GM19438 (cell line): ENCODE data around the gene CBR3.
A peak's percentile ranks its signal among the peaks of the same experiment; 100 is the strongest.

Experiments
- ATAC-seq: cut with Tn5 transposase; IDR thresholded peaks from one replicate; pipeline ENCODE4 v1.9.1; 2021; ENCODE audit warnings: low read depth; ENCODE audit not compliant: unreplicated experiment

Gene CBR3

GRCh38 chr21:36149788-36150711 is 15.2 kb downstream of the CBR3 start:
- ATAC-seq: peak; percentile 79

GRCh38 chr21:36155603-36156338 is 20.9 kb downstream of the CBR3 start:
- peak; percentile 4 for ATAC-seq

GRCh38 chr21:36156339-36156814 is 21.5 kb downstream of the CBR3 start:
- peak; percentile 89 for ATAC-seq

- peak; percentile 16 for ATAC-seq
Measured at GRCh38 chr21:36156815-36157670, 22.2 kb downstream of the CBR3 start, which contains the start of gene DOP1B. Gene DOP1B (plus strand): TSS chr21:36156824. CDS start chr21:36164734, 7,910 bp downstream.

GRCh38 chr21:36159356-36159921 is 24.6 kb downstream of the CBR3 start:
- ATAC-seq: no peak

GRCh38 chr21:36160850-36161178 is 25.9 kb downstream of the CBR3 start:
- no peak for ATAC-seq

GRCh38 chr21:36162631-36163030 is 27.8 kb downstream of the CBR3 start:
- ATAC-seq: no peak

- ATAC-seq: no peak
Measured at GRCh38 chr21:36163750-36164741, 29.2 kb downstream of the CBR3 start.

GRCh38 chr21:36165356-36165755 is 30.5 kb downstream of the CBR3 start:
- no peak for ATAC-seq

GRCh38 chr21:36166705-36167104 is 31.8 kb downstream of the CBR3 start:
- ATAC-seq: no peak

- no peak for ATAC-seq
Measured at GRCh38 chr21:36167541-36167940, 32.7 kb downstream of the CBR3 start.

- no peak for ATAC-seq
Measured at GRCh38 chr21:36169470-36170128, 34.7 kb downstream of the CBR3 start.

GRCh38 chr21:36170823-36171222 is 35.9 kb downstream of the CBR3 start:
- no peak for ATAC-seq

- ATAC-seq: no peak
Measured at GRCh38 chr21:36171336-36171735, 36.5 kb downstream of the CBR3 start.

- no peak for ATAC-seq
Measured at GRCh38 chr21:36171741-36172331, 37.0 kb downstream of the CBR3 start.

GRCh38 chr21:36174780-36175179 is 39.9 kb downstream of the CBR3 start:
- ATAC-seq: no peak

GRCh38 chr21:36175771-36176565 is 41.1 kb downstream of the CBR3 start:
- no peak for ATAC-seq
